ENCODE measurements around the gene GRID2.

GRID2 gene

DNA sequence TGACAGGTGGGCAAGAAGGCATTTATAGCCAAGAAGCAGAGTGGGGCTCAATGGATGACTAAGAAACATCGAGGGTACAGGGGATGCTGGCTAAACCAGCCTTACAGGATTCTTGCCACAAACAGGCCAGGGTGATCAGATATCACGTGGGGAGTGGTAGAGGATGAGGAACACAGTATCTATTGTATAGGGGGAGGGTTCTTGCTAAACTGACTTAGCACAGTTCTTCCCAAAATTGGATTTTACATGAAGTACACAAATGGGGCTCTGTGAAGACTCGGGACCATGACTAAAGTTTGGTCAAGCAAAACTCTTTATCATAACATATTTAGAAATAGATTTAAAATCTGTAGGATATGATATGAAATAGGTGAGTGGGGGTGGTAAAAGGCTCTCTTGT, 1380.8 kb downstream of the GRID2 start:
- Histone ChIP-seq H3K9me3 (ENCODE audit: severe bottlenecking) (no peaks in the 10 kb centered on the region), H3K36me3 (no peaks in the 10 kb centered on the region), H3K27ac (no peak overlapping the region), H3K27me3 (ENCODE audit: insufficient read depth, low read depth, severe bottlenecking) (no peaks in the 10 kb centered on the region), H3K4me3 (ENCODE audit: low read depth, low read length) (no peak overlapping the region)
- DNase-seq = no peak
- no peak for TF ChIP-seq CTCF (IDR thresholded peaks at IDR 0.05; ENCODE audit: low read depth, low read length)

- no peaks in the 10 kb centered on the region for H3K9me3 ChIP-seq (ENCODE audit: severe bottlenecking)
- DNase-seq = no peak
- H3K4me3 ChIP-seq (ENCODE audit: low read depth, low read length) = no peak overlapping the region
- H3K27ac ChIP-seq = no peak overlapping the region
- no peak for TF ChIP-seq CTCF (IDR thresholded peaks at IDR 0.05; ENCODE audit: low read depth, low read length)
- H3K27me3 ChIP-seq (ENCODE audit: insufficient read depth, low read depth, severe bottlenecking) = no peaks in the 10 kb centered on the region
- no peaks in the 10 kb centered on the region for H3K36me3 ChIP-seq
These were observed 1383.5 kb downstream of the GRID2 start for GRCh38 chr4:93687304-93687703.

DNA sequence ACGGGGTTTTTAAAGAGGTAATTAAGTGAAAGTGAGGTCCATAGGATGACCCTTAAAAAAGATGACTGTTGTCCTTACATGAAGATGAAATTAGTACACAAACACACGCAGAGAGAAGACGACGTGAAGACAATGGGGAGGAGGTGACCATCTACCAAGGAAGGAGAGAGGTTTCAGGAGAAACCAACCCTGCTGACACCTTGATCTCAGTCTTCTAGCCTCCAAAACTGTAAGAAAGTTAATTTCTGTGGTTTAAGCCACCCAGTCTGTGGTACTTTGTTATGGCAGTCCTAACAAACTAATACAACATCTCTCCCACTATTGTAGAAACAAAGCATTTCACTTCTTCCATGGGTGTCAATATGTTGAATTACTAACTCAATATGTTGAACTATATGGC, 1385.2 kb downstream of the GRID2 start:
- no peaks in the 10 kb centered on the region for H3K9me3 ChIP-seq (ENCODE audit: severe bottlenecking)
- H3K27me3 ChIP-seq (ENCODE audit: insufficient read depth, low read depth, severe bottlenecking) = no peaks in the 10 kb centered on the region
- no peak overlapping the region for H3K4me3 ChIP-seq (ENCODE audit: low read depth, low read length)
- no peak for TF ChIP-seq CTCF (IDR thresholded peaks at IDR 0.05; ENCODE audit: low read depth, low read length)
- H3K36me3 ChIP-seq = no peaks in the 10 kb centered on the region
- H3K27ac ChIP-seq = no peak overlapping the region
- DNase-seq = no peak

GRCh38 chr4:93693141-93693540, 1389.4 kb downstream of the GRID2 start:
- Histone ChIP-seq H3K36me3 (no peaks in the 10 kb centered on the region), H3K9me3 (ENCODE audit: severe bottlenecking) (no peaks in the 10 kb centered on the region), H3K27ac (no peak overlapping the region), H3K27me3 (ENCODE audit: insufficient read depth, low read depth, severe bottlenecking) (no peaks in the 10 kb centered on the region), H3K4me3 (ENCODE audit: low read depth, low read length) (no peak overlapping the region)
- no peak for TF ChIP-seq CTCF (IDR thresholded peaks at IDR 0.05; ENCODE audit: low read depth, low read length)
- no peak for DNase-seq

DNA sequence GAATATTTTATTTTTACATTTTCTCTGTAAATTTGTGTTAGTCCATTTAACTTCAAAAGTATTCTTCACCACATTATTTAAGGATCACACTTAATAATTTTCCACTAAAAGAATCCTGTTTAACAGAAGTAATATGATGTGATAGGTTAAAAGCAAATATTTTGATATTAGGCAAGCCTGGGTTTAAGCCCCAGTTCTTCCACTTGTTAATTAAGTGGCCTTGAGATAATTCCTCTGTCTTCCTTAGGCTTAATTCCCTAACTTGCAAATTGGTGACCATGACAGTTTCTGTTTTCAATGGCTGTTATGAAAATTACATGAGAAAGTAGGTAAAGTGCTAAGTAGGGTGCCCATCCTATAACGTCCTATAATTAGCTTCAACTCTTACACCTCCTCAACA, 1394.9 kb downstream of the GRID2 start:
- no peak overlapping the region for H3K27ac ChIP-seq
- no peaks in the 10 kb centered on the region for H3K27me3 ChIP-seq (ENCODE audit: insufficient read depth, low read depth, severe bottlenecking)
- H3K4me3 ChIP-seq (ENCODE audit: low read depth, low read length) = no peak overlapping the region
- no peak for DNase-seq
- H3K9me3 ChIP-seq (ENCODE audit: severe bottlenecking) = no peaks in the 10 kb centered on the region
- TF ChIP-seq CTCF (IDR thresholded peaks at IDR 0.05; ENCODE audit: low read depth, low read length) = no peak
- H3K36me3 ChIP-seq = no peaks in the 10 kb centered on the region

GRCh38 chr4:93700571-93700970, 1396.8 kb downstream of the GRID2 start:
- Histone ChIP-seq H3K4me3 (ENCODE audit: low read depth, low read length) (no peak overlapping the region), H3K27ac (no peak overlapping the region), H3K27me3 (ENCODE audit: insufficient read depth, low read depth, severe bottlenecking) (no peaks in the 10 kb centered on the region), H3K9me3 (ENCODE audit: severe bottlenecking) (no peaks in the 10 kb centered on the region), H3K36me3 (no peaks in the 10 kb centered on the region)
- TF ChIP-seq CTCF (IDR thresholded peaks at IDR 0.05; ENCODE audit: low read depth, low read length) = no peak
- no peak for DNase-seq

Data from WERI-Rb-1 (cell line).